DOHH2 (cell line): ENCODE results near the gene INPP4A.

Source experiments
- H3F3A ChIP-seq: fragments of 200-600 bp; sonication (generic), shearing (Covaris generic); 2 replicates; pipeline ENCODE4 v1.6.0; 2016; ENCODE audit warnings: antibody characterized with exemption, mild to moderate bottlenecking; ENCODE audit not compliant: control insufficient read depth, insufficient read depth
- H3K27ac ChIP-seq: fragments of 200-600 bp; sonication (generic); 2 replicates; pipeline ENCODE4 v1.5.1; 2014; ENCODE audit warnings: low read depth, mild to moderate bottlenecking, low read length, moderate library complexity
- H3K27me3 ChIP-seq: fragments of 200-600 bp; sonication (generic); 2 replicates; pipeline ENCODE4 v1.6.1; 2014; ENCODE audit warnings: mild to moderate bottlenecking, low read length, mixed read lengths; ENCODE audit not compliant: control insufficient read depth
- H3K36me3 ChIP-seq: fragments of 200-600 bp; sonication (generic); 2 replicates; pipeline ENCODE4 v1.6.1; 2014; ENCODE audit warnings: mild to moderate bottlenecking, low read length, moderate library complexity, mixed read lengths; ENCODE audit not compliant: control insufficient read depth
- H3K4me1 ChIP-seq: fragments of 200-600 bp; sonication (generic); 2 replicates; pipeline ENCODE4 v1.6.1; 2014; ENCODE audit warnings: mild to moderate bottlenecking, low read length, mixed read lengths; ENCODE audit not compliant: control insufficient read depth
- H3K4me2 ChIP-seq: fragments of 200-600 bp; sonication (generic); 2 replicates; pipeline ENCODE4 v1.6.0; 2014; ENCODE audit warnings: mild to moderate bottlenecking, low read length, moderate library complexity
- H3K4me3 ChIP-seq: fragments of 200-600 bp; sonication (generic); 2 replicates; pipeline ENCODE4 v1.5.1; 2014; ENCODE audit warnings: mild to moderate bottlenecking, low read length, mixed read lengths
- H3K79me2 ChIP-seq: fragments of 200-600 bp; sonication (generic); 2 replicates; pipeline ENCODE4 v1.6.1; 2014; ENCODE audit warnings: mild to moderate bottlenecking, low read length, mixed read lengths; ENCODE audit not compliant: control insufficient read depth
- H3K9me2 ChIP-seq: fragments of 200-600 bp; sonication (generic); replicated peaks from 2 replicates; pipeline ENCODE4 v1.6.1; 2014; ENCODE audit warnings: mild to moderate bottlenecking, low read length, mixed read lengths; ENCODE audit not compliant: control insufficient read depth
- H3K9me3 ChIP-seq: fragments of 200-600 bp; sonication (generic); 2 replicates; pipeline ENCODE4 v1.6.1; 2014; ENCODE audit warnings: antibody characterized with exemption, low read length, mixed read lengths; ENCODE audit not compliant: control insufficient read depth, insufficient read depth
- H4K20me1 ChIP-seq: fragments of 200-600 bp; sonication (generic); 2 replicates; pipeline ENCODE4 v1.6.0; 2014; ENCODE audit warnings: low read depth, mild to moderate bottlenecking, antibody characterized with exemption, low read length, moderate library complexity; ENCODE audit not compliant: control insufficient read depth, insufficient read depth
- CTCF ChIP-seq: fragments of 200-600 bp; sonication (generic); IDR thresholded peaks from one replicate; pipeline ENCODE4 v1.5.1; 2014; ENCODE audit warnings: antibody characterized with exemption, mild to moderate bottlenecking, low read depth, low read length; ENCODE audit not compliant: poor library complexity, severe bottlenecking
- EZH2phosphoT487 ChIP-seq: fragments of 200-600 bp; sonication (generic); IDR thresholded peaks from 2 replicates; pipeline ENCODE4 v1.6.1; 2017; ENCODE audit warnings: borderline replicate concordance, mild to moderate bottlenecking, antibody characterized with exemption, low read length, moderate library complexity, mixed read lengths

INPP4A gene

GRCh38 chr2:98517636-98518035, 73.0 kb downstream of the INPP4A start:
- Histone ChIP-seq H3K79me2 (no peaks in the 10 kb centered on the region), H3K9me3 (no peaks in the 10 kb centered on the region), H3K27ac (no peak overlapping the region), H3K4me1 (no peaks in the 10 kb centered on the region), H4K20me1 (no peaks in the 10 kb centered on the region), H3K36me3 (no peaks in the 10 kb centered on the region), H3K27me3 (no peaks in the 10 kb centered on the region), H3K9me2 (no peaks in the 10 kb centered on the region), H3F3A (no peaks in the 10 kb centered on the region), H3K4me2 (no peak overlapping the region), H3K4me3 (no peak overlapping the region)
- TF ChIP-seq CTCF = no peak
- no peak for TF ChIP-seq EZH2phosphoT487

GRCh38 chr2:98518101-98518500, 73.4 kb downstream of the INPP4A start:
- no peaks in the 10 kb centered on the region for H3K4me1 ChIP-seq
- H3F3A ChIP-seq = no peaks in the 10 kb centered on the region
- H3K4me3 ChIP-seq = no peak overlapping the region
- no peaks in the 10 kb centered on the region for H3K9me3 ChIP-seq
- no peaks in the 10 kb centered on the region for H3K79me2 ChIP-seq
- TF ChIP-seq CTCF (peak; percentile 80), EZH2phosphoT487 (no peak)
- H3K27ac ChIP-seq = no peak overlapping the region
- no peaks in the 10 kb centered on the region for H3K36me3 ChIP-seq
- no peaks in the 10 kb centered on the region for H4K20me1 ChIP-seq
- no peak overlapping the region for H3K4me2 ChIP-seq
- H3K27me3 ChIP-seq = no peaks in the 10 kb centered on the region
- no peaks in the 10 kb centered on the region for H3K9me2 ChIP-seq

DNA sequence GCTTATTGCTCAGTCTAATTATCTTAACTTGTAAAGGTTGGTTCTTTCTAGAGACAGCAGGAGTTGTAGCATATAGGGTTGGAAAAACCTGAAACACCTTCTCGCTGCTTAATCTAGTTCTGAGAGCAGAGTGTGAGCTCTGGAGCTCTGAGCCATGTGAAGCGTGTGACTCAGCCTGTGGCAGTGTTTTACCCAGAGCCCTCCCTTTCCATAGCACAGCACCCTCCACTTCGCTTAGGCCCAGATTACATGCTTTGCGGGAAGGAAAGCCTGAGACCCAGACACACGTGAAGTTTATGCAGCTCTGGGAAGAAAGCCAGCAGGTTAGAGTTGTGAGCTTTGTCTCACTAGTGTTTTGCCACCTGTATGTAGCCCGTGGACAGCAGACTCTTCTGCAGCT, 74.5 kb downstream of the INPP4A start:
- Histone ChIP-seq H3K79me2 (no peaks in the 10 kb centered on the region), H3K27me3 (no peaks in the 10 kb centered on the region), H3K27ac (no peak overlapping the region), H3F3A (no peaks in the 10 kb centered on the region), H3K9me2 (no peaks in the 10 kb centered on the region), H4K20me1 (no peaks in the 10 kb centered on the region), H3K4me1 (no peaks in the 10 kb centered on the region), H3K36me3 (no peaks in the 10 kb centered on the region), H3K4me3 (no peak overlapping the region), H3K4me2 (no peak overlapping the region), H3K9me3 (no peaks in the 10 kb centered on the region)
- TF ChIP-seq CTCF = no peak

- Histone ChIP-seq H3F3A (no peaks in the 10 kb centered on the region), H4K20me1 (no peaks in the 10 kb centered on the region), H3K9me3 (no peaks in the 10 kb centered on the region), H3K4me3 (no peak overlapping the region), H3K36me3 (no peaks in the 10 kb centered on the region), H3K9me2 (no peaks in the 10 kb centered on the region), H3K79me2 (no peaks in the 10 kb centered on the region), H3K27me3 (no peaks in the 10 kb centered on the region), H3K27ac (no peak overlapping the region), H3K4me1 (no peaks in the 10 kb centered on the region), H3K4me2 (no peak overlapping the region)
- TF ChIP-seq EZH2phosphoT487 = no peak
These were observed 75.2 kb downstream of the INPP4A start for GRCh38 chr2:98519851-98520250.
